Thyroid gland (tissue), 4 donors: ENCODE measurements around the gene ARHGEF10L. TPM values are rescaled to one million over a fixed set of nuclear protein-coding genes. Genes with fewer than 3 reads are reported as not detected.

ENCODE experiments used
- DNase-seq, 2 donors: peaks; one replicate each; pipeline ENCODE4 v3.0.0-alpha.2; 2019
- H3K27ac ChIP-seq, 3 donors: fragments of 200-600 bp; sonication (generic); 1 replicate in 2 of 3; 2 replicates in 1 of 3; pipeline ENCODE4 v1.5.1; 2016 to 2019; ENCODE audit warnings: mild to moderate bottlenecking in 1 of 3, moderate library complexity in 1 of 3
- H3K27me3 ChIP-seq: fragments of 200-600 bp; sonication (generic); one replicate; pipeline ENCODE4 v1.5.1; 2019
- H3K36me3 ChIP-seq, 2 donors: fragments of 200-600 bp; sonication (generic); one replicate each; pipeline ENCODE4 v1.5.1; 2016 to 2019
- H3K4me1 ChIP-seq, 2 donors: fragments of 200-600 bp; sonication (generic); one replicate each; pipeline ENCODE4 v1.5.1; 2017 to 2019
- H3K4me3 ChIP-seq, 3 donors: fragments of 200-600 bp; sonication (generic); replicated peaks in 1 of 3; 1 replicate in 2 of 3; 2 replicates in 1 of 3; pipeline ENCODE4 v1.5.1; 2016; ENCODE audit warnings: mild to moderate bottlenecking in 1 of 3
- H3K9me3 ChIP-seq: fragments of 200-600 bp; sonication (generic); one replicate; pipeline ENCODE4 v1.5.1; 2017
- CTCF ChIP-seq, 6 experiments: fragments of 200-600 bp in 3 of 6; fragments of 450-650 bp in 3 of 6; sonication (generic) in 3 of 6; IDR thresholded peaks; one replicate each; pipeline ENCODE4 v1.5.1; 2016 to 2019; ENCODE audit warnings: antibody characterized with exemption in 6 of 6, mild to moderate bottlenecking in 2 of 6, inconsistent platforms in 1 of 6, moderate library complexity in 1 of 6
- POLR2A ChIP-seq, 2 donors: fragments of 450-650 bp; IDR thresholded peaks; one replicate each; pipeline ENCODE4 v1.6.1; 2017; ENCODE audit warnings: antibody characterized with exemption in 2 of 2, mild to moderate bottlenecking in 2 of 2, moderate library complexity in 1 of 2
- WGBS, 2 donors: methylation state at CpG; one replicate each; pipeline ENCODE4 v1.1.5; 2017; 5-methylcytosine and 5-hydroxymethylcytosine counted together
- intact Hi-C: fragments of 100-400 bp; cut with DNase I; formaldehyde crosslinking; loops from one replicate; pipeline ENCODE4 v1.15.1; 2023
- total RNA-seq, 4 donors: library from RNA; depleted of rRNA; stranded (reverse); fragments of >200 nt; gene quantifications; one replicate each; pipeline ENCODE4 v1.2.3, GENCODE V29; 2016

Gene ARHGEF10L
- total RNA-seq, 4 donors from 2014 or later: 32.2 to 64.5 (median 51.4) TPM

- 43 to 60% methylated on average over 5 to 6 of the region's 6 CpGs for WGBS, 2 donors
- Histone ChIP-seq H3K4me3 (no peak overlapping the region), H3K9me3 (no peaks in the 10 kb centered on the region), H3K36me3 (no peaks in the 10 kb centered on the region), H3K27me3 (no peaks in the 10 kb centered on the region), H3K4me1 (no peaks in the 10 kb centered on the region), H3K27ac (no peak overlapping the region)
- TF ChIP-seq POLR2A (IDR thresholded peaks at IDR 0.05) (no peak), CTCF (IDR thresholded peaks at IDR 0.05) (no peak)
- no peak for DNase-seq
- intact Hi-C loops: no loop called here
Observed at GRCh38 chr1:17723684-17724083, 184.2 kb downstream of the ARHGEF10L start.

GRCh38 chr1:17724150-17724549 lies 184.7 kb downstream of the ARHGEF10L start:
- TF ChIP-seq POLR2A (IDR thresholded peaks at IDR 0.05) (no peak), CTCF (IDR thresholded peaks at IDR 0.05) (no peak)
- Histone ChIP-seq H3K9me3 (no peaks in the 10 kb centered on the region), H3K4me1 (no peaks in the 10 kb centered on the region), H3K27ac (no peak overlapping the region), H3K4me3 (no peak overlapping the region), H3K27me3 (no peaks in the 10 kb centered on the region), H3K36me3 (no peaks in the 10 kb centered on the region)
- DNase-seq: no peak
- intact Hi-C loops: no loop called here
- 80 to 87% methylated on average over 6 of the region's 6 CpGs for WGBS, 2 donors

- intact Hi-C loops: no loop called here
- DNase-seq: no peak
- no peak for TF ChIP-seq POLR2A (IDR thresholded peaks at IDR 0.05)
- TF ChIP-seq CTCF (IDR thresholded peaks at IDR 0.05): no peak
- Histone ChIP-seq H3K27ac (no peak overlapping the region), H3K27me3 (no peaks in the 10 kb centered on the region), H3K4me3 (no peak overlapping the region), H3K36me3 (no peaks in the 10 kb centered on the region), H3K4me1 (no peaks in the 10 kb centered on the region), H3K9me3 (no peaks in the 10 kb centered on the region)
- WGBS, 2 donors: 87 to 95% methylated on average over 7 to 9 of the region's 9 CpGs
Observed at GRCh38 chr1:17725084-17725719, 185.7 kb downstream of the ARHGEF10L start.

GRCh38 chr1:17725811-17726582 lies 186.5 kb downstream of the ARHGEF10L start:
- TF ChIP-seq POLR2A (IDR thresholded peaks at IDR 0.05) (no peak), CTCF (IDR thresholded peaks at IDR 0.05) (no peak)

GRCh38 chr1:17728123-17728712 lies 188.7 kb downstream of the ARHGEF10L start:
- DNase-seq: no peak
- no peaks in the 10 kb centered on the region for H3K4me1 ChIP-seq
- H3K27me3 ChIP-seq: no peaks in the 10 kb centered on the region
- no peaks in the 10 kb centered on the region for H3K9me3 ChIP-seq
- WGBS, 2 donors: 89 to 91% methylated on average over 6 of the region's 6 CpGs
- H3K27ac ChIP-seq: no peak overlapping the region
- no peaks in the 10 kb centered on the region for H3K36me3 ChIP-seq
- intact Hi-C loops: no loop called here
- no peak overlapping the region for H3K4me3 ChIP-seq
- no peak for TF ChIP-seq POLR2A (IDR thresholded peaks at IDR 0.05)
- no peak for TF ChIP-seq CTCF (IDR thresholded peaks at IDR 0.05)

More at GRCh38 chr1:17725811-17726582, 186.5 kb downstream of the ARHGEF10L start:
- Histone ChIP-seq H3K9me3 (no peaks in the 10 kb centered on the region), H3K27me3 (no peaks in the 10 kb centered on the region), H3K4me1 (no peaks in the 10 kb centered on the region), H3K4me3 (no peak overlapping the region), H3K36me3 (no peaks in the 10 kb centered on the region), H3K27ac (no peak overlapping the region)
- WGBS, 2 donors: 69 to 73% methylated on average over 7 of the region's 7 CpGs
- intact Hi-C loops: no loop called here
- no peak for DNase-seq
